ENCODE results near the gene GPR153.
"Not testable (repeated sequence)": the region's sequence is repeated elsewhere in the genome, so short reads cannot be mapped to it uniquely, and the experiment has no call there.

The GPR153 gene

GRCh38 chr1:6224718-6225117 is 36.2 kb downstream of the GPR153 start:
- H3K36me3 ChIP-seq (ENCODE audit: control insufficient read depth, insufficient read depth, low read length), result peaks cover 80% of the 10 kb centered on the region
- no peaks in the 10 kb centered on the region for H3K9me3 ChIP-seq (ENCODE audit: control insufficient read depth, low read length)
- no peak overlapping the region for H3K4me3 ChIP-seq (ENCODE audit: extremely low read depth, insufficient read depth, low read length, poor library complexity, severe bottlenecking)
- 94 to 97% methylated on average over 15 of the region's 15 CpGs for WGBS, 2 experiments (ENCODE audit: insufficient coverage in 2 of 2)
- H3K27ac ChIP-seq (ENCODE audit: low read depth, low read length, severe bottlenecking), result no peak overlapping the region
- H3K4me1 ChIP-seq (ENCODE audit: control insufficient read depth, insufficient read depth, low read length, poor library complexity, severe bottlenecking), result no peaks in the 10 kb centered on the region

- no peaks in the 10 kb centered on the region for H3K9me3 ChIP-seq (ENCODE audit: control insufficient read depth, low read length)
- H3K36me3 ChIP-seq (ENCODE audit: control insufficient read depth, insufficient read depth, low read length), result peaks cover 69% of the 10 kb centered on the region
- H3K27ac ChIP-seq (ENCODE audit: low read depth, low read length, severe bottlenecking), result no peak overlapping the region
- H3K4me3 ChIP-seq (ENCODE audit: extremely low read depth, insufficient read depth, low read length, poor library complexity, severe bottlenecking), result no peak overlapping the region
- WGBS, 2 experiments (ENCODE audit: insufficient coverage in 2 of 2), result 93 to 99% methylated on average over 9 to 11 of the region's 13 CpGs
- no peaks in the 10 kb centered on the region for H3K4me1 ChIP-seq (ENCODE audit: control insufficient read depth, insufficient read depth, low read length, poor library complexity, severe bottlenecking)
These were observed 37.3 kb downstream of the GPR153 start for GRCh38 chr1:6223617-6224016.

- Histone ChIP-seq H3K4me3 (ENCODE audit: extremely low read depth, insufficient read depth, low read length, poor library complexity, severe bottlenecking) (no peak overlapping the region), H3K27ac (ENCODE audit: low read depth, low read length, severe bottlenecking) (no peak overlapping the region)
- WGBS, 2 experiments (ENCODE audit: insufficient coverage in 2 of 2), result 94 to 100% methylated on average over 2 to 4 of the region's 6 CpGs
These were observed 38.3 kb downstream of the GPR153 start for GRCh38 chr1:6222636-6223035.

GRCh38 chr1:6221210-6221784 is 39.6 kb downstream of the GPR153 start:
- H3K9me3 ChIP-seq (ENCODE audit: control insufficient read depth, low read length), result no peaks in the 10 kb centered on the region
- H3K4me3 ChIP-seq (ENCODE audit: extremely low read depth, insufficient read depth, low read length, poor library complexity, severe bottlenecking), result no peak overlapping the region
- H3K36me3 ChIP-seq (ENCODE audit: control insufficient read depth, insufficient read depth, low read length), result peaks cover 54% of the 10 kb centered on the region
- no peak overlapping the region for H3K27ac ChIP-seq (ENCODE audit: low read depth, low read length, severe bottlenecking)
- no peaks in the 10 kb centered on the region for H3K4me1 ChIP-seq (ENCODE audit: control insufficient read depth, insufficient read depth, low read length, poor library complexity, severe bottlenecking)
- WGBS, 2 experiments (ENCODE audit: insufficient coverage in 2 of 2), result 93 to 99% methylated on average over 11 to 12 of the region's 12 CpGs

More at GRCh38 chr1:6222636-6223035, 38.3 kb downstream of the GPR153 start:
- no peaks in the 10 kb centered on the region for H3K9me3 ChIP-seq (ENCODE audit: control insufficient read depth, low read length)
- H3K4me1 ChIP-seq (ENCODE audit: control insufficient read depth, insufficient read depth, low read length, poor library complexity, severe bottlenecking), result no peaks in the 10 kb centered on the region
- peaks cover 66% of the 10 kb centered on the region for H3K36me3 ChIP-seq (ENCODE audit: control insufficient read depth, insufficient read depth, low read length)

DNA sequence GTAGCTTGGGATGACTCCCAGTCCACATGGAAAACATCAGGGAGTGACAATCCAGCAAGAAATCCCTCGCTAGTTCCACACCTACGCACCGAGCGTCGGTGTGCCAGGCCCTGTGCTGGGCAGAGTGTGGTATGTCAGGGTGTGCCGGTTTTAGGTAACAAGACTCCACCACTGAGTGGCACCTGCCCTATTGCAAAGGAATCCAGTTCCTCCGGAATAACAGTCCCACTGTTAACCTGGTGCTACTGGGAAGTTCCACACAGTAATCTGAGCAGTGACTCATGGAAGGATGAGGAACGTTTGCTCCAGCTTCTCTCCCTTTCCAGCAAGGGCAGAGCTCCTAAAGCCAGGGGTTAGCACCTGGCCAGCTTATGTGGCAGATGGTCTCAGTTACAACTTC is 40.7 kb downstream of the GPR153 start:
- no peak overlapping the region for H3K27ac ChIP-seq (ENCODE audit: low read depth, low read length, severe bottlenecking)
- WGBS, 2 experiments (ENCODE audit: insufficient coverage in 2 of 2), result 93 to 94% methylated on average over 8 of the region's 8 CpGs
- H3K9me3 ChIP-seq (ENCODE audit: control insufficient read depth, low read length), result no peaks in the 10 kb centered on the region
- no peak overlapping the region for H3K4me3 ChIP-seq (ENCODE audit: extremely low read depth, insufficient read depth, low read length, poor library complexity, severe bottlenecking)
- H3K36me3 ChIP-seq (ENCODE audit: control insufficient read depth, insufficient read depth, low read length), result peaks cover 45% of the 10 kb centered on the region
- H3K4me1 ChIP-seq (ENCODE audit: control insufficient read depth, insufficient read depth, low read length, poor library complexity, severe bottlenecking), result no peaks in the 10 kb centered on the region

GRCh38 chr1:6219641-6220040 is 41.3 kb downstream of the GPR153 start:
- peaks cover 39% of the 10 kb centered on the region for H3K36me3 ChIP-seq (ENCODE audit: control insufficient read depth, insufficient read depth, low read length)
- not testable (repeated sequence) for H3K27ac ChIP-seq (ENCODE audit: low read depth, low read length, severe bottlenecking); H3K9me3 ChIP-seq (ENCODE audit: control insufficient read depth, low read length); H3K4me1 ChIP-seq (ENCODE audit: control insufficient read depth, insufficient read depth, low read length, poor library complexity, severe bottlenecking); H3K4me3 ChIP-seq (ENCODE audit: extremely low read depth, insufficient read depth, low read length, poor library complexity, severe bottlenecking)
- 94 to 96% methylated on average over 6 to 7 of the region's 11 CpGs for WGBS, 2 experiments (ENCODE audit: insufficient coverage in 2 of 2)

DNA sequence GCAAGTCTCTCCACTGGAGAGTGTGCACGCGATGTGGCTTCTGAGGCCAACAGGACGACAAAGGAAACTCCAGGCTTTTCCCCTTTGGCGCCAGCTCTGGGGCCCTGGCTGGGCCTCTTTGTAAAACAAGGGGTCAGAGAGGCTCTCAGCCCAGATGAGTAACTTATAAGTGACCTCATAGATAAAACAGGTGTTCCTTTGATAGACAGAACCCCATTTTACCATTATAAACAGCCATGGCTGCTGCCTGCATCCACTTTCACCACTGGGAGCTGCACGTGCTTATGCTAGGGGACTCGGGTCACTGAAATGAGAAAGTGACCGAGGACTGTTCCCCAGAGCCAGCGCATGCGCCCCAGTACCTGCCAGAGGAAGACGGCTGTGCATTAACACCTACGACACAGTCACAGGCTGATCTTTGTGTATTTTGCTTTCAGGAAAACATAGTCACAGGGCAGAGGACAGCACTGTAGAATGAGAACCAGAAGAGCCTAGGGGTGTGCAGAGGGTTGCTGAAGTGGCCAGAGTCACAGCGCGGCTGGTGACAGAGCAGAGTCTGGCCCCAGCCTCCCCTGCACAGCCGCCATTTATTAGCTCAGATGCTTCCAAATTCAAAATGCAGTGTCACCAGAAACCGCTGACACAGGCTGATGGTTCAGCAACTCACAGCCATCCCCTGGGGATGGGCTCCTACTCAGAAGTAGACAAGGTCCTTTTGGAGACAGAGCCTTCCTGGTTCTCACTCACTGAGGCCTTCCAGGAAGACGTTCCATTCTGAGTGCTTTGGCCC is 42.3 kb downstream of the GPR153 start:
- H3K4me3 ChIP-seq (ENCODE audit: extremely low read depth, insufficient read depth, low read length, poor library complexity, severe bottlenecking), result no peak overlapping the region
- H3K27ac ChIP-seq (ENCODE audit: low read depth, low read length, severe bottlenecking), result no peak overlapping the region
- no peaks in the 10 kb centered on the region for H3K4me1 ChIP-seq (ENCODE audit: control insufficient read depth, insufficient read depth, low read length, poor library complexity, severe bottlenecking)
- WGBS, 2 experiments (ENCODE audit: insufficient coverage in 2 of 2), result 92 to 97% methylated on average over 16 of the region's 16 CpGs
- H3K36me3 ChIP-seq (ENCODE audit: control insufficient read depth, insufficient read depth, low read length), result peaks cover 28% of the 10 kb centered on the region
- no peaks in the 10 kb centered on the region for H3K9me3 ChIP-seq (ENCODE audit: control insufficient read depth, low read length)

- H3K4me1 ChIP-seq (ENCODE audit: control insufficient read depth, insufficient read depth, low read length, poor library complexity, severe bottlenecking), result no peaks in the 10 kb centered on the region
- H3K9me3 ChIP-seq (ENCODE audit: control insufficient read depth, low read length), result no peaks in the 10 kb centered on the region
- no peak overlapping the region for H3K4me3 ChIP-seq (ENCODE audit: extremely low read depth, insufficient read depth, low read length, poor library complexity, severe bottlenecking)
- H3K36me3 ChIP-seq (ENCODE audit: control insufficient read depth, insufficient read depth, low read length), result no peaks in the 10 kb centered on the region
- 96% methylated on average over 9 to 14 of the region's 20 CpGs for WGBS, 2 experiments (ENCODE audit: insufficient coverage in 2 of 2)
- H3K27ac ChIP-seq (ENCODE audit: low read depth, low read length, severe bottlenecking), result no peak overlapping the region
These were observed 48.5 kb downstream of the GPR153 start for GRCh38 chr1:6212193-6212959.

GRCh38 chr1:6211731-6212130 is 49.2 kb downstream of the GPR153 start:
- no peaks in the 10 kb centered on the region for H3K9me3 ChIP-seq (ENCODE audit: control insufficient read depth, low read length)
- no peaks in the 10 kb centered on the region for H3K36me3 ChIP-seq (ENCODE audit: control insufficient read depth, insufficient read depth, low read length)
- no peak overlapping the region for H3K27ac ChIP-seq (ENCODE audit: low read depth, low read length, severe bottlenecking)
- H3K4me1 ChIP-seq (ENCODE audit: control insufficient read depth, insufficient read depth, low read length, poor library complexity, severe bottlenecking), result peaks cover 5% of the 10 kb centered on the region
- 92 to 95% methylated on average over 7 to 10 of the region's 16 CpGs for WGBS, 2 experiments (ENCODE audit: insufficient coverage in 2 of 2)
- H3K4me3 ChIP-seq (ENCODE audit: extremely low read depth, insufficient read depth, low read length, poor library complexity, severe bottlenecking), result no peak overlapping the region

- Histone ChIP-seq H3K4me1 (ENCODE audit: control insufficient read depth, insufficient read depth, low read length, poor library complexity, severe bottlenecking) (peaks cover 7% of the 10 kb centered on the region), H3K9me3 (ENCODE audit: control insufficient read depth, low read length) (no peaks in the 10 kb centered on the region), H3K27ac (ENCODE audit: low read depth, low read length, severe bottlenecking) (no peak overlapping the region), H3K36me3 (ENCODE audit: control insufficient read depth, insufficient read depth, low read length) (no peaks in the 10 kb centered on the region), H3K4me3 (ENCODE audit: extremely low read depth, insufficient read depth, low read length, poor library complexity, severe bottlenecking) (no peak overlapping the region)
- 88 to 91% methylated on average over 12 to 17 of the region's 29 CpGs for WGBS, 2 experiments (ENCODE audit: insufficient coverage in 2 of 2)
These were observed 50.1 kb downstream of the GPR153 start for GRCh38 chr1:6210591-6211355.

Data from mesodermal cell (in vitro differentiated cells).